OCI-LY1 (cell line): ENCODE data around the gene SDK1.

Source experiments
- EZH2 ChIP-seq: fragments of 200-600 bp; sonication (generic), shearing (Covaris generic); IDR thresholded peaks from 2 replicates; pipeline ENCODE4 v1.8.0; 2017; ENCODE audit warnings: borderline replicate concordance, mixed run types, mild to moderate bottlenecking, antibody characterized with exemption, low read length, moderate library complexity, mixed read lengths
- TF ChIP-seq, protein P1 (sequence below): fragments of 200-600 bp; sonication (generic), shearing (Covaris generic); IDR thresholded peaks from 2 replicates; pipeline ENCODE4 v1.5.1; 2017; ENCODE audit warnings: mild to moderate bottlenecking, antibody characterized with exemption, low read length, moderate library complexity, mixed read lengths

DNA sequence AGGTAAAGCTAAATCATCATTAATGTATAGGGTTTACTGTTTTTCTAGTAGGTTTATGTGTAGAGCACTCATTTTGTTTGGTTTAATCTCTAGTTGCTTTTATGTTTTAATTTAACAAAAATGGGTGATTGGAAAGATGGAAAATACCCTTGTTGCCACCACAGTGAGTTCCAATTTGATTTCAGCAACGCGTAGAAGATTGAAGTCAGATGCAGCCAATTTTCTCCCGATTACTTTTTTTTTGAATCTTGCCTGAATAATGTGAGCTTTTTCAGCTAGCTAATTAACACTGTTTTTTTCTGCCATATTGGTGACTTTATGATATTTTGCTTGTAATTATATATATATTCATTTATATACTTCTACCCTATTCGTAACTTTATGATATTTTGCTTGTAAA is 293.8 kb downstream of the SDK1 start:
- no peak for TF ChIP-seq EZH2
- TF ChIP-seq, protein P1, sequence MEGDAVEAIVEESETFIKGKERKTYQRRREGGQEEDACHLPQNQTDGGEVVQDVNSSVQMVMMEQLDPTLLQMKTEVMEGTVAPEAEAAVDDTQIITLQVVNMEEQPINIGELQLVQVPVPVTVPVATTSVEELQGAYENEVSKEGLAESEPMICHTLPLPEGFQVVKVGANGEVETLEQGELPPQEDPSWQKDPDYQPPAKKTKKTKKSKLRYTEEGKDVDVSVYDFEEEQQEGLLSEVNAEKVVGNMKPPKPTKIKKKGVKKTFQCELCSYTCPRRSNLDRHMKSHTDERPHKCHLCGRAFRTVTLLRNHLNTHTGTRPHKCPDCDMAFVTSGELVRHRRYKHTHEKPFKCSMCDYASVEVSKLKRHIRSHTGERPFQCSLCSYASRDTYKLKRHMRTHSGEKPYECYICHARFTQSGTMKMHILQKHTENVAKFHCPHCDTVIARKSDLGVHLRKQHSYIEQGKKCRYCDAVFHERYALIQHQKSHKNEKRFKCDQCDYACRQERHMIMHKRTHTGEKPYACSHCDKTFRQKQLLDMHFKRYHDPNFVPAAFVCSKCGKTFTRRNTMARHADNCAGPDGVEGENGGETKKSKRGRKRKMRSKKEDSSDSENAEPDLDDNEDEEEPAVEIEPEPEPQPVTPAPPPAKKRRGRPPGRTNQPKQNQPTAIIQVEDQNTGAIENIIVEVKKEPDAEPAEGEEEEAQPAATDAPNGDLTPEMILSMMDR = no peak
